Lower leg skin (tissue), 4 donors: ENCODE data around the gene NFATC2IP. TPM values are rescaled to one million over a fixed set of nuclear protein-coding genes. Genes with fewer than 3 reads are reported as not detected.

Experiments
- DNase-seq, 2 donors: peaks; one replicate each; pipeline ENCODE4 v3.0.0-alpha.2; 2019; ENCODE audit warnings: low spot score in 2 of 2
- H3K4me3 ChIP-seq: fragments of 200-600 bp; sonication (generic); 2 replicates; pipeline ENCODE4 v1.5.1; 2017; ENCODE audit warnings: mild to moderate bottlenecking, low read depth; ENCODE audit not compliant: poor library complexity, severe bottlenecking
- POLR2A ChIP-seq, 2 donors: fragments of 450-650 bp; IDR thresholded peaks; one replicate each; pipeline ENCODE4 v1.6.1; 2016 to 2017; ENCODE audit warnings: antibody characterized with exemption in 2 of 2, mild to moderate bottlenecking in 1 of 2, moderate library complexity in 1 of 2
- WGBS, 2 donors: methylation state at CpG; one replicate each; pipeline ENCODE4 v1.1.5; 2018; 5-methylcytosine and 5-hydroxymethylcytosine counted together
- intact Hi-C: fragments of 100-400 bp; cut with DNase I; formaldehyde crosslinking; loops from one replicate; pipeline ENCODE4 v1.15.0; 2023; ENCODE audit warnings: low total_unique reads
- total RNA-seq, 4 donors: library from RNA; depleted of rRNA; stranded (reverse); fragments of >200 nt; gene quantifications; one replicate each; pipeline ENCODE4 v1.1.0, GENCODE V29; 2016
- TF ChIP-seq, protein P1 (sequence below), 3 donors: fragments of 450-650 bp; IDR thresholded peaks; one replicate each; pipeline ENCODE4 v1.5.1; 2016; ENCODE audit warnings: antibody characterized with exemption in 3 of 3, mild to moderate bottlenecking in 3 of 3, moderate library complexity in 2 of 3

NFATC2IP gene
- total RNA-seq, 4 donors from 2014 or later: 22.0 to 32.8 (median 25.1) TPM

DNA sequence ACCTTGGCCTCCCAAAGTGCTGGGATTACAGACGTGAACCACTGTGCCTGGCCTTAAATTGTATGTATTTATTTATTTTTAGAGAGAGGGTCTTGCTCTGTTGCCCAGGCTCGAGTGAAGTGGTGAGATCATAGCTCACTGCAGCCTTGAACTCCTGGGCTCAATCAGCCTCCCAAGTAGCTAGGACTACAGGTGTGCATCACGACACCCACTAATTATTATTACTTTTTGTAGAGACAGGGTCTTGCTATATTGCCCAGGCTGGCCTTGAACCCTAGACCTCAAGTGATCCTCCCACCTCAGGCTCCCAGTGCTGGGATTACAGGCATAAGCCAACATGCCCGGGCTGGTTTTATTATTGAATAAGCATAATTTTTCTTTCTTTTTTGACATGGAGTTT, 4.1 kb upstream of the NFATC2IP start:
- TF ChIP-seq POLR2A (IDR thresholded peaks at IDR 0.05): no peak
- TF ChIP-seq, protein P1, sequence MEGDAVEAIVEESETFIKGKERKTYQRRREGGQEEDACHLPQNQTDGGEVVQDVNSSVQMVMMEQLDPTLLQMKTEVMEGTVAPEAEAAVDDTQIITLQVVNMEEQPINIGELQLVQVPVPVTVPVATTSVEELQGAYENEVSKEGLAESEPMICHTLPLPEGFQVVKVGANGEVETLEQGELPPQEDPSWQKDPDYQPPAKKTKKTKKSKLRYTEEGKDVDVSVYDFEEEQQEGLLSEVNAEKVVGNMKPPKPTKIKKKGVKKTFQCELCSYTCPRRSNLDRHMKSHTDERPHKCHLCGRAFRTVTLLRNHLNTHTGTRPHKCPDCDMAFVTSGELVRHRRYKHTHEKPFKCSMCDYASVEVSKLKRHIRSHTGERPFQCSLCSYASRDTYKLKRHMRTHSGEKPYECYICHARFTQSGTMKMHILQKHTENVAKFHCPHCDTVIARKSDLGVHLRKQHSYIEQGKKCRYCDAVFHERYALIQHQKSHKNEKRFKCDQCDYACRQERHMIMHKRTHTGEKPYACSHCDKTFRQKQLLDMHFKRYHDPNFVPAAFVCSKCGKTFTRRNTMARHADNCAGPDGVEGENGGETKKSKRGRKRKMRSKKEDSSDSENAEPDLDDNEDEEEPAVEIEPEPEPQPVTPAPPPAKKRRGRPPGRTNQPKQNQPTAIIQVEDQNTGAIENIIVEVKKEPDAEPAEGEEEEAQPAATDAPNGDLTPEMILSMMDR (IDR thresholded peaks at IDR 0.05): no peak
- 66% methylated on average over 4 of the region's 4 CpGs for WGBS, 2 donors
- no peak for DNase-seq
- intact Hi-C loops: loop anchor here (5.0 kb wide), 1 partner anchor 69 kb away; the partner anchor contains the start of gene ATP2A1
- H3K4me3 ChIP-seq: no peak overlapping the region

GRCh38 chr16:28951410-28951943, 740 bp downstream of the NFATC2IP start:
- DNase-seq: peak in 1 of 2 donors; percentile 35
- TF ChIP-seq POLR2A (IDR thresholded peaks at IDR 0.05): no peak
- TF ChIP-seq, protein P1 (IDR thresholded peaks at IDR 0.05): no peak
- 2 to 5% methylated on average over 17 of the region's 17 CpGs for WGBS, 2 donors
- H3K4me3 ChIP-seq: peak overlapping the region; percentile 88
- intact Hi-C loops: no loop called here

DNA sequence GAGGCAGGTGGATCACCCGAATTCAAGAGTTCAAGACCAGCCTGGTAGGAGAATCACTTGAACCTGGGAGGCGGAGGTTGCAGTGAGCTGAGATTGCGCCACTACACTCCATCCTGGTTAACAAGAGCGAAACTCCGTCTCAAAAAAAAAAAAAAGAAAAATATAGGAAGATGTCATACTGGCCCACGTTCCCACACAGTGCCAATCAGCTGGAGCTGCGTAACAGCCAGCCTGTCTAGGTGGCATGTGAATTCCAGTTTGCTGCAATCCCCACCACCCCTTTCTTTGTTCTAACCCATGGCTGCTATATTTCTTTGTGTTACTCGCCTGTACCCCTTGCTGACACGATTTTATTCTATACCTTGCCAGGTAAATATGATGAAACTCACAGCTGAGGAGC, 7.5 kb downstream of the NFATC2IP start:
- intact Hi-C loops: no loop called here
- WGBS, 2 donors: 92% methylated on average over 9 of the region's 9 CpGs
- TF ChIP-seq, protein P1 (IDR thresholded peaks at IDR 0.05): no peak
- TF ChIP-seq POLR2A (IDR thresholded peaks at IDR 0.05): no peak
- DNase-seq: no peak
- H3K4me3 ChIP-seq: no peak overlapping the region

DNA sequence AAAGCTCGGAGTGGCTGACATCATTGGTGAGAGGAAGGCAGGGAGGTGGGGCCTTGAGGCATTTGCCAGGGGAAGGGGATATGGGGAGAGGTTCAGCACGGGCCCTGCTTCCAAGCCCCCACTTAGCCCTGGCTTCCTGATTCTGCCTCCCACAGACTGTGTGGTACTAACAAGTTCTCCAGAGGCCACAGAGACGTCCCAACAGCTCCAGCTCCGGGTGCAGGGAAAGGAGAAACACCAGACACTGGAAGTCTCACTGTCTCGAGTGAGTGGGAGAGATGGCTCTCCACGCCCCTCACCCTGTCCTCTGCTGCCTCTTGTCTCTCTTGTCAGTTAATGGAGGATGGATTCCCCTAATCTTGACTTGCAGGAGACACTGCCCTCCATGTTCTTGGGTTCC, 8.1 kb downstream of the NFATC2IP start:
- intact Hi-C loops: no loop called here
- H3K4me3 ChIP-seq: no peak overlapping the region
- DNase-seq: no peak
- no peak for TF ChIP-seq POLR2A (IDR thresholded peaks at IDR 0.05)
- TF ChIP-seq, protein P1 (IDR thresholded peaks at IDR 0.05): no peak
- WGBS, 2 donors: 91 to 93% methylated on average over 6 of the region's 6 CpGs

- WGBS, 2 donors: 90 to 91% methylated on average over 3 of the region's 3 CpGs
- no peak overlapping the region for H3K4me3 ChIP-seq
- no peak for TF ChIP-seq POLR2A (IDR thresholded peaks at IDR 0.05)
- TF ChIP-seq, protein P1 (IDR thresholded peaks at IDR 0.05): no peak
- intact Hi-C loops: no loop called here
- DNase-seq: no peak
These were observed 13.3 kb downstream of the NFATC2IP start for GRCh38 chr16:28964072-28964471.

DNA sequence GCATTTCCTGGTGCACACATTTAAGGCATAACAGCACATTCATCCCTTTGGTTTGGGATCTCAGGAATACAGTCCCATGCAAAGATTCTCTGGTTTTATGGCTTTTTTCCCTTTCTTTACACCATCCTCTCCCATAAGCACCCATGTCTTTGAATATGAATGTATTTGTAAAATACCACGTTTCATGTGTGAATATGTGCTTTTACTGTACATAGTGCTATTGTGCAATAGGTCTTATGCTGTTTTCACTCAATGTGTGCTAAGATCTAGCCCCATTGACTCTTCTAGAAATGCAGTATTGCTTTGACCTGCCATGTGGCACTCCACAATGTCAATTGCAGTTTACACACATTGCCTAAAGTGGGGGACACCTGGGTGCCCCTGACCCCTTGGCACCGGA, 13.8 kb downstream of the NFATC2IP start:
- no peak overlapping the region for H3K4me3 ChIP-seq
- WGBS, 2 donors: 87 to 93% methylated on average over 2 of the region's 2 CpGs
- intact Hi-C loops: no loop called here
- no peak for DNase-seq
- TF ChIP-seq, protein P1 (IDR thresholded peaks at IDR 0.05): no peak
- TF ChIP-seq POLR2A (IDR thresholded peaks at IDR 0.05): no peak
